ENCODE measurements around the gene SDC3. TPM values are rescaled to one million over a fixed set of nuclear protein-coding genes. Genes with fewer than 3 reads are reported as not detected.
"Not testable (repeated sequence)": the region's sequence is repeated elsewhere in the genome, so short reads cannot be mapped to it uniquely, and the experiment has no call there.

SDC3 gene
- total RNA-seq, 1 experiment from 2014 or later: 7.7 TPM

GRCh38 chr1:30950053-30950452 lies 41.5 kb upstream of the SDC3 start:
- TF ChIP-seq CTCF (conservative IDR thresholded peaks at IDR 0.05; ENCODE audit: low read depth, low read length): no peak
- no peak for TF ChIP-seq EZH2 (IDR thresholded peaks at IDR 0.05; ENCODE audit: borderline replicate concordance, low read depth, low read length, poor library complexity, severe bottlenecking)
- CTCF ChIA-PET: no interaction called here

GRCh38 chr1:30949487-30949838 lies 40.9 kb upstream of the SDC3 start:
- H3K9me3 ChIP-seq (ENCODE audit: low read depth, low read length, poor library complexity, severe bottlenecking); BruUV-seq (replicated peaks); H3K27me3 ChIP-seq (replicated peaks; ENCODE audit: insufficient read depth, low read depth, low read length, poor library complexity); intact Hi-C loops (cut with micrococcal nuclease; ENCODE audit: unreplicated experiment); H3K4me3 ChIP-seq (ENCODE audit: low read depth, low read length, poor library complexity, severe bottlenecking); H3K27ac ChIP-seq (ENCODE audit: low read depth, low read length, poor library complexity, severe bottlenecking); POLR2A ChIA-PET (ENCODE audit: low non-redundant PET); DNase-seq (ENCODE audit: low spot score); H3K4me1 ChIP-seq (ENCODE audit: insufficient read depth, low read length, poor library complexity, severe bottlenecking); CTCF ChIA-PET: not testable (repeated sequence)
- peaks cover 80% of the 10 kb centered on the region for H3K36me3 ChIP-seq (ENCODE audit: insufficient read depth, low read length, poor library complexity, severe bottlenecking)

More at GRCh38 chr1:30950053-30950452, 41.5 kb upstream of the SDC3 start:
- POLR2A ChIA-PET (ENCODE audit: low non-redundant PET): no interaction called here
- Histone ChIP-seq H3K4me3 (ENCODE audit: low read depth, low read length, poor library complexity, severe bottlenecking) (no peak overlapping the region), H3K9me3 (ENCODE audit: low read depth, low read length, poor library complexity, severe bottlenecking) (no peaks in the 10 kb centered on the region), H3K36me3 (ENCODE audit: insufficient read depth, low read length, poor library complexity, severe bottlenecking) (peaks cover 79% of the 10 kb centered on the region), H3K4me1 (ENCODE audit: insufficient read depth, low read length, poor library complexity, severe bottlenecking) (no peaks in the 10 kb centered on the region), H3K27ac (ENCODE audit: low read depth, low read length, poor library complexity, severe bottlenecking) (no peak overlapping the region), H3K27me3 (replicated peaks; ENCODE audit: insufficient read depth, low read depth, low read length, poor library complexity) (no peaks in the 10 kb centered on the region)
- intact Hi-C loops (cut with micrococcal nuclease; ENCODE audit: unreplicated experiment): no loop called here
- BruUV-seq (replicated peaks): no TSS peak
- DNase-seq (ENCODE audit: low spot score): no peak

- intact Hi-C loops (cut with micrococcal nuclease; ENCODE audit: unreplicated experiment); H3K27me3 ChIP-seq (replicated peaks; ENCODE audit: insufficient read depth, low read depth, low read length, poor library complexity); BruUV-seq (replicated peaks); DNase-seq (ENCODE audit: low spot score); H3K4me1 ChIP-seq (ENCODE audit: insufficient read depth, low read length, poor library complexity, severe bottlenecking); H3K4me3 ChIP-seq (ENCODE audit: low read depth, low read length, poor library complexity, severe bottlenecking); H3K9me3 ChIP-seq (ENCODE audit: low read depth, low read length, poor library complexity, severe bottlenecking); CTCF ChIA-PET; POLR2A ChIA-PET (ENCODE audit: low non-redundant PET); H3K27ac ChIP-seq (ENCODE audit: low read depth, low read length, poor library complexity, severe bottlenecking): not testable (repeated sequence)
- peaks cover 80% of the 10 kb centered on the region for H3K36me3 ChIP-seq (ENCODE audit: insufficient read depth, low read length, poor library complexity, severe bottlenecking)
Measured at GRCh38 chr1:30948813-30949486, 40.4 kb upstream of the SDC3 start.

- no peak for DNase-seq (ENCODE audit: low spot score)
- intact Hi-C loops (cut with micrococcal nuclease; ENCODE audit: unreplicated experiment): no loop called here
- no peaks in the 10 kb centered on the region for H3K9me3 ChIP-seq (ENCODE audit: low read depth, low read length, poor library complexity, severe bottlenecking)
- H3K27ac ChIP-seq (ENCODE audit: low read depth, low read length, poor library complexity, severe bottlenecking): no peak overlapping the region
- H3K4me3 ChIP-seq (ENCODE audit: low read depth, low read length, poor library complexity, severe bottlenecking): no peak overlapping the region
- H3K27me3 ChIP-seq (replicated peaks; ENCODE audit: insufficient read depth, low read depth, low read length, poor library complexity): no peaks in the 10 kb centered on the region
- CTCF ChIA-PET: no interaction called here
- POLR2A ChIA-PET (ENCODE audit: low non-redundant PET): no interaction called here
- no peaks in the 10 kb centered on the region for H3K4me1 ChIP-seq (ENCODE audit: insufficient read depth, low read length, poor library complexity, severe bottlenecking)
- TF ChIP-seq EZH2 (IDR thresholded peaks at IDR 0.05; ENCODE audit: borderline replicate concordance, low read depth, low read length, poor library complexity, severe bottlenecking) (no peak), CTCF (conservative IDR thresholded peaks at IDR 0.05; ENCODE audit: low read depth, low read length) (no peak)
- no TSS peak for BruUV-seq (replicated peaks)
- H3K36me3 ChIP-seq (ENCODE audit: insufficient read depth, low read length, poor library complexity, severe bottlenecking): peaks cover 80% of the 10 kb centered on the region
Measured at GRCh38 chr1:30948278-30948677, 39.7 kb upstream of the SDC3 start.
